CD4-positive, alpha-beta T cell treated with Interleukin-2 at 100 ng/mL for 4 hours (primary cell): ENCODE results near the gene MRC2.

Experiments
- DNase-seq: peaks from one replicate; pipeline ENCODE4 v3.0.0-alpha.2; 2020; ENCODE audit warnings: low spot score

The MRC2 gene

DNA sequence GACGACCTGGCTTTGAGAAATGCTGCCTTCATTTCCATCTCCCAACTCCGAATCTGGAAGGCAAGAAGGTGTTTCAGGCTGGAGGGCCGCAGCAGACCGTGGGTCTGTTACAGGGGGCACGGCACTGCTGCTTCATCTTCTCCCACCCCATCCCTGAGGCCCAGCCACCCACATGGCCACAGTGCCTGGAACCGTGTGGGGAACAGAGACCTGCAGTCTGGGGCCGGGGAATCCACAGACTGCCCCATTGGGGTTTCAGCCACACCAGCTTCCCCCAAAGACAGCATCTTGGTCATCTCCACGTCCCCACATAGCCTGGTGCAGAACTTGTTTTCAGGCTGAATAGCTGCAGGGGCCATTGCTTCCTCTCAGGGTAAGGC, 74.2 kb downstream of the MRC2 start:
- DNase-seq = no peak

DNA sequence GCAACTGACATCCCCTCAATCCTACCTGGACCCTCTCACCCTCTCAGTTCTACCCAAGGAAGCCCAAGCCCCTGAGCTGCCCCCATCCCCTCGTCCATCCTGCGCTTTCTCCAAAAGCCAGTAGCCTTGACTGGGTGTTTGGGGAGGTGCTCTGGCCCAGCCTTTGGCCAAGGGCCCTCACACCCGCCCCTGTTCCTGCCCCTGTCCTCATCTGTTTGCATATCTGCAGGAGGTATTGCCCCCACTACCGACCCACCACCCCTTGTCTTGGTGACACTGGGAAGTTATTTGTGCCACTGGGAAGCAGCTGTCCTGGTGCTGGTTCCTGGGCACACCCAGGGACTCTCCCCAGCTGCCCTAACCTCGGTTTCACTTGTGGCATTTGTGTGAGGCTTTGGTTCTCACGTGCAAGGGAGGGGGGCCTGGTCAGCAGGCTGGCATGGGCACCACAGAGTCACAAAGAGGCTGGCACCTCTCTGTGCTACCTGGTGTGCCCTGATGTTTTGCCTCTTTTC, 75.3 kb downstream of the MRC2 start:
- no peak for DNase-seq

DNA sequence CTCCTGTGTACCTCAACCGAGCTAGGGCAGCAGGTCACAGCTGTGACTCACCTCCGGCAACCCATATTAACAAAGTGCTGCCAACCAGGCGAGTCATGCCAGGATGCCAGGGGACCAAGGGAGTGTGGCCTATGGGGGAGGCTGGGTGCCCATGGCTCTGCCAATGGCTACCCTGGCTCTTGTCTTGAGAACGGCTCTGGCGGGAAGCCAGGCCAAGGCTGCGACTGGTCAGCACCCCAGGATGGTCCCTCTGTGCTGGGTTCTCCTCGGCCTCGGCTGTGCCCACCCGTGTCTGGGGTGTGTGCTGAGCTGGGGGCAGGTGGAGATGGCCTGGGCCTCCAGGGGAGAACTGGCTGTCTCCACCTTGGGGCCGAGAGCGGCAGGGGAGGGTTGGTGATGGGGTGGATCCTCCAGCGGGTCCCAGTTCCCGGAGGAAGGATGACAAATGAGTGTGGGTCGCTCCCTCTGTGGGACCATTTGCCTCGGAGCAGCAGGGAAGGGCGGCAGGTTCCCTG, 75.8 kb downstream of the MRC2 start:
- DNase-seq = peak; percentile 22

DNA sequence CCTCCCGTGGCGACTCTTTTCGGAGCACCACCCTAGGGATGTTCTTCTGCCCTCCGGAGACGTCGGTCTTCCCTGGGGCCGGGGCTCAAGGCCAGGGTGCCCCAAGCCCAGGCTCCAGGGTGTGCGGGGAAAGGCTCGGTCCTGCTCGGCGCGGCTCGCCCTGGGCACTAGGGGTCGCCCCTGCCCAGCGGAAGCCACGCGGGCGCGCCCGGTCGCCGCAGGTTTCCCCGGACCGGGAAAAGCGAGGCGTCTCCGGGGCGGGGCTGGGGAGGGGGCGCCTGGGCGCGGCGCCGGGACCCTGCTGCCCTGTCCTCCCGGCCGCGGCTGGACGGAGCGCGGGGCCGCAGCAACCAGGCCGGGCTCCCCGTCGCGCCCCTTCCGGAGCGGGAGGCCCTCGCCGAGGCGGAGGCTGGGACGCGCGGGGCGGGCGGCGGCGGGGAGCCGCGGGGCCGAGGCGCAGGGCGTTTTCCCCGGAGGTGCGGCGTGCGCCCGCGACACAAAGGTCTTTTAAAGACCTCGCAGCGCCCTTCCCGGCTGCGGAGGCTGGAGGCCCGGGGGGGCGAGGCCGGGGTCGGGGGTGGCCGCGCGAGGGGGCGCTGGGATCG, 76.4 kb downstream of the MRC2 start:
- DNase-seq = peak; percentile 73

DNA sequence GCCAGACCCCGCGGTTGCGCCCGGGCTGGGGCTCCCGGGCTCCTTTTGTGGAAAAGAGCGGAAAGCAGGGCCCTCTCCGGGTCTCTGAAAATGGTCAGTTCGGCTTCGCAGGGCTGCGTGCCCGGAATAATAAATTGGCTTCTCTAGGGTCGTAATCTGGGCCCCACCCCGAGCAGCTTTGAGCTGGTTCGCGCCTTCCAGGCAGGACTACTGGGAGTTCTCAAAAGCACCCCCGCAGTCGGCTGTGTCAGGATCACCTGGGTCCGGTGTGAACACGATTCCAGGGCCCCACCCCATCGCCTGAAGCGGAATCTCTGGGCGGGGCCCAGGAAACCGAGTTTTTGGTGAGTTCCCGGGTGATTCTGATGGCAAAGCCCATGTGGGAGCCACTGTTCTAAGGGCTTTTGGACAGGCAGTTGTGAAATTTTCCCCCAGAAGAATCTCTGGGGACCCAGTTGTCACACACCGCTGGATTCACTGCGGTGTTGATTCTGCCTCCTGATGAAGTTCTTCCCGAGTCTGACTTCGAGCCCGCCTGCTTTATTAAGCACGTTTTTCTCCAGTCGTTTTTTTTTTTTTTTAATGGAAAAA, 77.0 kb downstream of the MRC2 start:
- DNase-seq = no peak

DNA sequence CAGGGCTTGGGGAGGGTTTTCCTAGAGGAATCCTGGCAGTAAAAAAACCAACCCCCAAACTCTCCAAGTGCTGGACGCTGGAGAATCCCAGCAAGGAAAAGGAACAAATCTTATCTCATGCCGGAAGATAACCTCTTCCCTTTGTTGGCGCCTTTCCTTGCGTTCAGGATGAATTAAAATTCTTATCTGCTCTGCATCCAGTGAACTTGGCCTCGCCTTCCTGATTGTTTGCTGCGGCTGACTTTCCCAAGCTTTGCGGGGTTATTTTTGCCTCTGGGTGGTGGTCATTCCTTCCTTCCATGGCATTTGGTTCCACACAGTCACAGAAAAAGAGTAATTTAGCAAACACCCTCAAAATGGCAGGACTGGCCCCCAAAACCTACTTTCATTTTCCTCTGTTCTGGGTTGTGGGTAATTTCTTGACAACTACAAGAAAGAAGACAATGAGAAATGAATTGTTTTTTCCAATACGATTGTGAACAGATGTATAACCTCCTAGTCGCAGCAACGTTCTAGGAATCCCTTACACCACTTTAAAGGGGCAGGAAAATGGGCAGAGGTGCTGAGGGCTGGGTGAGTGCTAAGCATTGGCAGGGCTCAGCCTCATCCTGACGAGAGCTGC, 77.8 kb downstream of the MRC2 start:
- no peak for DNase-seq

DNA sequence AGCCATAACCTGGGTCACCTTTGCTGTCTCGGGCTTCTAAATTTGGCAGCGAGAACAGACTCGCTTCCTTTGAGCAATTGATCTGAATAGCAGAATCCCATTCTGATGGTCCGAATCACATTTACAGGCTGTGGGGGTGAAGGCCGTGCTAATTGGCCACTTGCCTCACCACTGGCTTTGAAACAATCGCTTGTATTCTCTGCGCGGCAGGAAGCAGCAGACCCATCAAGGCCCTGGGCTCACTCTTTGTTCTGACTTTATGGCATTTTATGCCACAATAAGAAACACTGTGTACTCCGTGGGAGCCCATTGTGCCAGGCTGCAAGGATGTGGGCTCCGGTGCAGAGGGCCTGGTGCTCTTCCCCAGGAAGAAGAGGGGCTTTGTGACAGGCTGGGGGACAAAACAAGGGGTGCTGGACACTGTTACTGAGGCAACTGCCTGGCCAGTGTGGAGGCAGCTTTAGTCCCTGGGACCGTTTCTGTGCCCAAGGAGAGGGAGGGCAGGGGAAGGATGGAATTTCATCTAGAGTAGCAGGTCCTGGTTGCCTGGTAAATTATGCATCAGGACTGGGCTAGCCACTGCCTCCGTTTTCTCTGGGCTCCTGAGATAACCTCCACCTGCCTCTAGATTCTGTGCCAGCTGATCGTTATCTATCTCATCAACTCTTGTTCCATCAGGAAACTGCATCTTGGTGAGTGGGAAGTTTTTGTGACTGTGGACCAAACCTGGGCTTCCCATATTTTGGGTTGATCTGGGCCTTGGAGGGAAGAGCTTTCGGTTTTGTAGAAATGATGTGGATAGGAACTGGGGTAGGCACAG, 78.5 kb downstream of the MRC2 start:
- DNase-seq = no peak

DNA sequence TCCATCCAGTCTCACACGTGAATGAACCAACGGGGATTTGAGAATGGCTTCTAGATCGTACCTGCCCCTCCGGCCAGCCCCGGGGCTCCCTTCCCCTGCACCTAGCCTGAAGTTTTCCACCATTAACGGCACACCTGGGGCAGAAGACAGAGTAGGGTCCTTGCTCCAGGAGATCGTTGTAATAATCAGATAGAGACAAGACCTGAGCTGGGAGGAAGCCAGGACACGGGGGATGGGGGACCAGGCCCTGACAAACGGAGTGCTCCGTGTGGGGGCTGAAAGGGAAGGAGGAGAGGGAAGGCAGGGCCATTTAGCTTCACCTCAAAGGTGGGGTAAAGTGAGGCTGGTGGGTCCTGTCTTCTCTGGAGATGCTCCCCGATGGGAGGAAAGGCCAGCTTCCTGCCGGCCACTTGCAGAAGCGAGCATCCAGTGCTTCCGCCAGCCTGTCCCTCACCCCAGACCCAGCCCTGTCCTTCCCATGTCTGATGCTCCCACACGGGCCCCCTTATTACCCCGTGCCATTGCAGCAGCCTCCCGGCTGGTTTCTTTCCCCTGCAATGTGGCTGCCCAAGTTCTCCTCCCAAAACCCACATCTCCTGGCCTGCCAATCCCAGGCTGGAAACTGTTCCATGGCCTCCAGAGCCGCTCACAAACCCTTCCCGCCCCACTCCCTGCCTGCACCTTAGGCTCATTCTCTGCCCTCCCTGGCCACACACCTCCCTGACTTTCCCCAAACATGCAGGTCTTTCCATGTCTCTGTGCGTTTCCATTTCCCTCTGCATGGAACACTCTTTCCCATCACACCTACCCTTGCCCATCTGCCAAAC, 79.3 kb downstream of the MRC2 start:
- DNase-seq = no peak

DNA sequence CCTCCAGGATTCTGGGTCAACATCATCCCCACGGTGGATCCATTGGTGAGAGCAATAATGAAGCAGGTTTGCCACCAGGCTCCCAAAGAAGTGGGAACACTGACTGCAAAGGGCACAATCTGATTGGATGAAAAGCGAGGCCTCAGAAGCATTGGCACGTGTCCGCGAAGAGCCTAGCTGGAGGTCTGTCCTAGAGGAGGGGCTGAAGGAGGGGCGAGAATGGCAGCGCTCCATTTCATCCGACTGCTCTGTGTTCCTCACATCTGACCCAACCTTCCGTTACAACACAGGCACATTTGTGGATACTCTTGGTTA, 79.9 kb downstream of the MRC2 start:
- no peak for DNase-seq

DNA sequence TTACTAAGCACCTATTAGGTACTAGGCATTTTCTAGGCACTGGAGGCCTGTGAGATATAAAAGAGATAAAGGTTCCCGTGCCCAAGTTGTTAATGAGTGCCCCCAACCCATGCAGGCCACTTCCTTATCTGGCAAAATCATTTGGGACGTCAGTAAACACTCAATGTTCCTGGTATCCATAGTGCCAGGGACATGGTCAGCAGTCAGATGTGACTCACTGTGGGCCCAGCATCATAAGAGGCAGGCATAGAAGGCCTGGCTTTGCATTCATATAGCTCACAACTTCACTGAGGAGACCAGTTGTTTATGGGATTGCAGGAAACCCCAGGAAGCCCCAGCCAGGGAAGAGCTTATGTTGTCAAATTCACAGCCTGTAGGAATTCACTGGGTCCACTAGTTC, 81.1 kb downstream of the MRC2 start:
- DNase-seq = no peak

DNA sequence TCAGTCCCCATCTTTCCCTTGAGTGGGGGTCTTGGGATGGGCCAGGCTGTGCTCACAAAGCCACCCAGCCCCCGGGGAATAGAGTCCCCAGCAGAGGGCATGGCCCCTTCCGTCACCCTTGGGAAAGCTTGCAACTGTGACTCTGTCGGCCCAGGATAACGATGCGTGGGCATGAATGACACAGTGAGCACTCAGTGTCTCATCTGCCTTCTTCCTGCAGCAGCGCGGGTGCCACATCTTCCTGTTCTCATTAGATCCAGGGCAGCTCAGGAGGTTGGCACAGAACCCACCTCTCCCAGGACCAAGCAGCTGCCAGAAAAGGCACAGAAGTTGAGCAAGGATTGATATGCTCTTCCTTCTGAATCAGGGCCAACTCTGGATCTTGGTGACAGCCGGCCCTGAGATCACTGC, 84.7 kb downstream of the MRC2 start:
- DNase-seq = no peak

DNA sequence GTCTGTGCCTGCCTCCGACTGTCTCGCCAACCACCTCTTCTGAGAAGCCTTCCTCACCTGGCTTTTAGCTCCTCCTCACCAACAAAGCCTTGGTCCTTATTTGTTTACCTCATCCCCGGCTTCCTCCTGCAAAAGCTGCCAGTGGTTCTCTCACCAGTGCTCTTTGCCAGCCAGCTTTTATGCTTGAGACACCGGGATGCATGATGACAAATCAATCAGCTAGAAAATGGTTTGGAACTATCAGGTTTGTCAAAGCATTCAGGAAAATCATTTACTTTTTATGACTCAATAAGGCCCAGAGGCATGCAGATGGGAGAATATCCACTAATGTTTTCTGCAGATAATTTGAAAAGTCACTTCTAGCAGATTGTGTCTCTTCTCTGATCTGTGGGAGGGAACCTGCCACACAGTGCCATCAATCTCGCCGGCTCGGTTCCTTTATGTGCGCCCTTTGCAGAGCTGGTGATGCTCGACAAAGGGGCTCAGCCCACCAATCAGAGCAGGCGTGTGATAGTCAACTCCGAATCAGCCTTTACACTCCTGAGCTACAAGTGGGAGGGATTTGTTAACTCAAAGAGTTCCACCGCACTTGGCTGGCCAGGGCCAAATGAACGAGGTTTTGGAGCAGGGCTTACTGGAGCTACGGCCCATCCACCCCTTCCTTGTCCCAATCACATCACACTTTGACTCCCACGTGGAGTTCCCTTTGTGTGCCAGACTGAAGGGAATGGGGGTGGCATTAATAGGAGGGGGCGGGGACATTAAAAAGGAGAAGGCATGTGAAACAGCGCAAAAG, 85.8 kb downstream of the MRC2 start:
- no peak for DNase-seq

DNA sequence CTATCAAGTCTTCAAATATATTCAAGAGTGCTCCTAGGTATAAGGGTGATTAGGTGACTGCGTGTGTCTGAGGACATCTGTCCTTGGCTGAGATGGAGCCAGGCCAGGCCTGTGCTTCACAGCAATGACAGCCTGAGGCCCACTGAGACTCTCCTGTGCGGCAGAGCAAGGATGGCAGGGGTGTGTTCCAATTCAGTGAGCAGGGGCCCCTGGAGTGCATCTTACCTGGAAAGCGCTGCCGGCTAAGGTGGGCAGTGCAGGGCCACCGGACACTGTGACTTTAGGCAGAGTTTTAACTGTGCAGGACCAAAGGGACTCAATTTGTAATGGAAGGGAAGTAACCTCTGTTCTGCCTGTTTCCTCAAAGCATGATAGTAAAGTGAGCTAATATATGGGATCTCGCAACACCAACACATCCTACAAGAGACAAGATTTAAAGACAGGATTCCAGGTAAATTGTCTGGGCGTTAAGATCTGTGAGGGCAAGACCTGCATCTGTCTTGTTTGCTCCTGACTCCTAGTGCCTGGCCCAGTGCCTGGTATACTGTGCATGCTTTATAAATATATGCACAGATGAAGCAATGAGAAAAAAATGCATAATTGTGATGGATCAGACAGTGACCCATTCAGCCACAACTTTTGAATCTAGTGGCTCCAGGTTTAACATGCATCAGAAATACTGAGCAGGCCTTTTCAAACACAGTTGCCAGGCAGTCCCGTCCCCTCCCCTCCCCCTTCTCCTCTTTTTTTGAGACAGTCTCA, 86.7 kb downstream of the MRC2 start:
- no peak for DNase-seq

DNA sequence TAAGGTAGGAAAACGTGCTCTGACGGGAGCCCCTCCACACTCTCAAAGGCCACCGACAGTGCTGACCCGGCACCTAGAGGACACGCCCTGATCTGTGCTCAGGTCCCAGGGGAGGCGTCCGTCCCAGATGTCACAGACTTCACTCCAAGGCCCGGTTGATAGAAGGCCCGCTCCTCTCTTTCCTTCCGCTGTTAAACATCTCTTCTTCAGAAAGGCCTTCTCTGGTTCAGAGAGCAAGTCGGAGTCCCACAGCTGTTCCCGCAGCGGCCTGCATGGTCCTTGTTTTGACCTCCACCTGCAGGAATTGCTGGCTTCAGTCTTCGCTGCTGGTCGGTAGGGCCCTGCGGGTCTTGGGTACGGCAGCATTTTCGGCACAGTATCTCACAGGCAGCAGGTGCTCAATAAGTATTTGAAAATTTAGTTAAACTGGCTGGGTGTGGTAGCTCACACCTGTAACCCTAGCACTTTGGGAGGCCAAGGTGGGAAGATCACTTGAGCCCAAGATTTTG, 88.5 kb downstream of the MRC2 start:
- DNase-seq = no peak

DNA sequence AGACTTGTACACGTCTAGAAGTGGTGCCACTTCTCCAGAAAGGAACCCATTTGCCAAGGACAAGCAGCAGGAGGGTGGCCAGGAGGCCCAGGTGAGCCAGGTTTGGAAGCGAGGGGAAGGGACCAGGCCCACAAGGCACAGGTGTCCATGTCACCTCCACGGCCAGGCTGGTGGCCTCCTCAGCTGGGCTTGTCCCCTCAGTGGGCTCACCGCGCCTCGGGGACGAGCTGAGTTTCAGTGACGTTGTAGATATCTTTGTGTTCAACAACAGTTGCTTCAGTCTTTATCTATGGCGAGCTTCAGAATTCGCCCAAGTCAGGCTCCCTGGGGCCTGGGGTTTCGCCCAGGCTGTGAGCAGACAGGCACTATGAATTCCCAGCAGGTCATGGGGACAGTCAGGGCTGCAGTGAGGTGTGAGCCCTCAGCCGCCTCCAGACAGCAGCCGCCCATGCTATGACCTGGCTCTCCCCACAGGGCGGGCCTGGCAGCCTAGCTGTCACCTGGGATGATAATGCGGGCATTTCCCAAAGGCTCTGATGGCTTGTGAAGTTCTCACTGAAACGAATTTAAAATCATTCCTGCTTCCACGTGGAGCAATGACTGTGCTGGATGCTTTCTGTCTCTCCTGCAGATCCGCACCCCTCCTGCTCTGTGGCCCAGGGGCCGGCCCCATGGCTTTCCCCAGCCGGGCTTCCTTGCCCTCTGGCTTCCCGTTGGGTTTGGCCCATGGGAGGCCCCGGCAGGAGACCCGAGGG, 89.5 kb downstream of the MRC2 start:
- no peak for DNase-seq

DNA sequence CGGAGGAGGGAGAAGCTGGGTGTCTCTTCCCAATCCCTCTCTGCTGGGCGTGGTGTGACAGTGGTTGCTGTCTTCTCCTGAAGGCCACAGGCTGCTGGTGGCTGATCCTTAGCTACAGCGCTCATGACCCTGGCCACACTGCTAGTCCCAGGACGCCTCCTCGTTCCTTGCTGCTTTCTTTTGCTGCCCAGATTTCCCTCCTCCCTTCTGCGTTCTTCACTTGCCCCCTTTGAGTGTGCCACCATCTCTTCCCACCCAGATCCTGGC, 90.1 kb downstream of the MRC2 start:
- DNase-seq = no peak

DNA sequence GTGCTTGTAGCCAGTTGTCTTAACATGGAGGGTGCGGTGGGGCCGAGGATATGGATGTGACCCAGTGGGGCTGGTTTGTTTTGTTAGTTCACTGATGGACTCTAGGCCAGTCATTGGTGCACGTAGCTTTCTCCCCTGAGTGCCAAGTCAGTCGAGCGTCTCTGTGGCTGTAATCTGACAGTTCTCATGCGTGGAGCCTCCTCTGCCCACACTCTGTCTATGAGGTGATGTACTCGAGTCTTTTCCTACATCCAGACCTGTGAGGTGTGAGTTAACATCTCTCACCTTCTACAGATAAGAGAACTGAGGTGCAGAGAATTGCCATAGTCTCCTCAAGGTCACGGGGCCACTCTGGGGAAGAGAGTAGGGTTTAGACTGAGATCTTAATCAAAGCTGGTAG, 90.4 kb downstream of the MRC2 start:
- DNase-seq = no peak

DNA sequence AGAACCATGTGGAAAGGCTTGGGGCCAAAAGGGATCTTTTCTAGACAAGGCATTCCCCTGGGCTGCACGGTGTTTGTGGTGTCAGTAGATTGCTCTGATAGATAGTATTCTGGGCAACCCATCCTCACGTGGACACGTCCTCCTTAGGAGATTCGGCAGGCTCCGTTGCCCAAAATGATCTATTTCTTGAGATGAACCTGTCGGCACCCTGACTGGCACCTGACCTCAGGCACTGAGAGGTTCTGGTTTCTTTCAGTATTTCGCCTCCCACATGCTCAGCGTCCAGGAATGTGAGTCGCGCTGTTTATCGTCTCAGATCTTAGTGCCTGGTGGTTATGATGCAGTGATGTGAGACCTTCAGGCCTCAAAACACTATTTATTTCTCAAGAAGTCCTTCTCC, 91.0 kb downstream of the MRC2 start:
- DNase-seq = no peak

DNA sequence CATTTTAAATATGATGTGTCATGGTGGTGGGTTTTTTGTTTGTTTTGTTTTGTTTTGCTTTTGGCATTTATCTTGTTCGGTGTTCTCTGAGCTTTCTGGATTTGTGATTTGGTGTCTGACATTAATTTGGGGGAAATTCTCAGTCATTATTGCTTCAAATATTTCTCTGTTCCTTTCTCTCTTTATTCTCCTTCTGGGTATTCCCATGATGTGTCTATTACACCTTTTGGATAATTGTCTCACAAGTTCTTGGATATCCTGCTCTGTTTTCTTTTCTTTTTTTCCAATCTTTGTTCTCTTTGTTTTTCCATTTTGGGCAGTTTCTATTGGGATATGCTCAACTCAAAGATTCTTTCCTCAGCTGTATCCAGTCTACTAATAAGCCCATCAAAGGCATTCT, 92.1 kb downstream of the MRC2 start:
- DNase-seq = no peak
